ENCODE data around the gene PLCD3. TPM values are rescaled to one million over a fixed set of nuclear protein-coding genes. Genes with fewer than 3 reads are reported as not detected.

PLCD3 gene
- total and polyA plus RNA-seq, 9 of the 15 experiments (the other 6 are each of a cell fraction or from before 2014, with no cell fraction given), result 0.20 to 22.6 (median 7.5) TPM

- TF ChIP-seq ZBTB40 (IDR thresholded peaks at IDR 0.05) (peak; percentile 59), ZBTB40 (CRISPR knock-in tag; IDR thresholded peaks at IDR 0.05) (no peak), RBM14 (IDR thresholded peaks at IDR 0.05; ENCODE audit: borderline replicate concordance, insufficient read depth, low read depth, low read length) (no peak), BRCA1 (IDR thresholded peaks at IDR 0.05) (no peak), BRCA1 (CRISPR knock-in tag; IDR thresholded peaks at IDR 0.05) (no peak), FOXJ3 (CRISPR knock-in tag; IDR thresholded peaks at IDR 0.05) (0 out of 2 replicates have a peak, but pooled peaks have one; percentile 33), PHB (CRISPR knock-in tag; IDR thresholded peaks at IDR 0.05) (peak; percentile 69; the same call in 1 of the 2 replicates), ZNF551 (CRISPR knock-in tag; IDR thresholded peaks at IDR 0.05) (no peak), ZNF699 (CRISPR knock-in tag; IDR thresholded peaks at IDR 0.05; ENCODE audit: insufficient replicate concordance) (no peak), SAFB (IDR thresholded peaks at IDR 0.05; ENCODE audit: borderline replicate concordance, low read depth, low read length) (no peak), BRD9 (IDR thresholded peaks at IDR 0.05; ENCODE audit: low read depth, partially characterized antibody) (peak; percentile 97), ESRRA (IDR thresholded peaks at IDR 0.05; ENCODE audit: borderline replicate concordance, low read depth) (no peak), ZNF174 (CRISPR knock-in tag; IDR thresholded peaks at IDR 0.05) (peak; percentile 73; the same call in 1 of the 2 replicates), CBFA2T2 (conservative IDR thresholded peaks at IDR 0.05) (no peak)
- TF ChIP-seq, protein P1, sequence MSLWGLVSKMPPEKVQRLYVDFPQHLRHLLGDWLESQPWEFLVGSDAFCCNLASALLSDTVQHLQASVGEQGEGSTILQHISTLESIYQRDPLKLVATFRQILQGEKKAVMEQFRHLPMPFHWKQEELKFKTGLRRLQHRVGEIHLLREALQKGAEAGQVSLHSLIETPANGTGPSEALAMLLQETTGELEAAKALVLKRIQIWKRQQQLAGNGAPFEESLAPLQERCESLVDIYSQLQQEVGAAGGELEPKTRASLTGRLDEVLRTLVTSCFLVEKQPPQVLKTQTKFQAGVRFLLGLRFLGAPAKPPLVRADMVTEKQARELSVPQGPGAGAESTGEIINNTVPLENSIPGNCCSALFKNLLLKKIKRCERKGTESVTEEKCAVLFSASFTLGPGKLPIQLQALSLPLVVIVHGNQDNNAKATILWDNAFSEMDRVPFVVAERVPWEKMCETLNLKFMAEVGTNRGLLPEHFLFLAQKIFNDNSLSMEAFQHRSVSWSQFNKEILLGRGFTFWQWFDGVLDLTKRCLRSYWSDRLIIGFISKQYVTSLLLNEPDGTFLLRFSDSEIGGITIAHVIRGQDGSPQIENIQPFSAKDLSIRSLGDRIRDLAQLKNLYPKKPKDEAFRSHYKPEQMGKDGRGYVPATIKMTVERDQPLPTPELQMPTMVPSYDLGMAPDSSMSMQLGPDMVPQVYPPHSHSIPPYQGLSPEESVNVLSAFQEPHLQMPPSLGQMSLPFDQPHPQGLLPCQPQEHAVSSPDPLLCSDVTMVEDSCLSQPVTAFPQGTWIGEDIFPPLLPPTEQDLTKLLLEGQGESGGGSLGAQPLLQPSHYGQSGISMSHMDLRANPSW (CRISPR knock-in tag; IDR thresholded peaks at IDR 0.05), result 0 out of 2 replicates have a peak, but pooled peaks have one; percentile 45
- TF ChIP-seq, protein P2, sequence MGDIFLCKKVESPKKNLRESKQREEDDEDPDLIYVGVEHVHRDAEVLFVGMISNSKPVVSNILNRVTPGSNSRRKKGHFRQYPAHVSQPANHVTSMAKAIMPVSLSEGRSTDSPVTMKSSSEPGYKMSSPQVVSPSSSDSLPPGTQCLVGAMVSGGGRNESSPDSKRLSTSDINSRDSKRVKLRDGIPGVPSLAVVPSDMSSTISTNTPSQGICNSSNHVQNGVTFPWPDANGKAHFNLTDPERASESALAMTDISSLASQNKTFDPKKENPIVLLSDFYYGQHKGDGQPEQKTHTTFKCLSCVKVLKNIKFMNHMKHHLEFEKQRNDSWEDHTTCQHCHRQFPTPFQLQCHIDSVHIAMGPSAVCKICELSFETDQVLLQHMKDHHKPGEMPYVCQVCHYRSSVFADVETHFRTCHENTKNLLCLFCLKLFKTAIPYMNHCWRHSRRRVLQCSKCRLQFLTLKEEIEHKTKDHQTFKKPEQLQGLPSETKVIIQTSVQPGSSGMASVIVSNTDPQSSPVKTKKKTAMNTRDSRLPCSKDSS (IDR thresholded peaks at IDR 0.05; ENCODE audit: low read depth, partially characterized antibody), result no peak
These were observed 15.4 kb upstream of the PLCD3 start (continued) for GRCh38 chr17:45147581-45148182.

All from K562 (cell line).